Activated CD4-positive, alpha-beta T cell treated with anti-CD3 and anti-CD28 coated beads, Interleukin-2, amount 50 U/mL, for 4 hours (primary cell): Measurements from ENCODE around the gene NDUFB10.
A peak's percentile ranks its signal among the peaks of the same experiment; 100 is the strongest.

Experiments
- DNase-seq, 2 experiments: peaks; one replicate each; pipeline ENCODE4 v3.0.0-alpha.2; 2020

The NDUFB10 gene

GRCh38 chr16:1989209-1990100, 30.1 kb downstream of the NDUFB10 start, which contains the start of gene SYNGR3:
TSS of gene SYNGR3 (plus strand) at chr16:1989970. CDS start at chr16:1990103, 133 bp downstream.
- no peak for DNase-seq

GRCh38 chr16:1990101-1990350, 30.7 kb downstream of the NDUFB10 start:
- no peak for DNase-seq

GRCh38 chr16:1990351-1991134, 31.2 kb downstream of the NDUFB10 start:
- no peak for DNase-seq

- DNase-seq: peak; percentile 32 to 42
Observed at GRCh38 chr16:1991135-1991551, 31.8 kb downstream of the NDUFB10 start.

- DNase-seq: no peak
Observed at GRCh38 chr16:1991588-1991947, 32.2 kb downstream of the NDUFB10 start.

GRCh38 chr16:1991948-1992703, 32.8 kb downstream of the NDUFB10 start:
- peak; percentile 99 for DNase-seq

- no peak for DNase-seq
Observed at GRCh38 chr16:1992704-1993317, 33.5 kb downstream of the NDUFB10 start.

- no peak for DNase-seq
Observed at GRCh38 chr16:1993731-1994131, 34.4 kb downstream of the NDUFB10 start.

GRCh38 chr16:1997494-1998359, 38.4 kb downstream of the NDUFB10 start:
- DNase-seq: no peak

- no peak for DNase-seq
Observed at GRCh38 chr16:1998360-1998835, 39.1 kb downstream of the NDUFB10 start.

GRCh38 chr16:1998852-1999801, 39.8 kb downstream of the NDUFB10 start:
- no peak for DNase-seq

GRCh38 chr16:1999866-2000514, 40.7 kb downstream of the NDUFB10 start:
- DNase-seq: no peak

GRCh38 chr16:2001035-2001434, 41.7 kb downstream of the NDUFB10 start:
- DNase-seq: no peak

- DNase-seq: no peak
Observed at GRCh38 chr16:2001456-2002355, 42.4 kb downstream of the NDUFB10 start.

- DNase-seq: no peak
Observed at GRCh38 chr16:2002406-2003230, 43.3 kb downstream of the NDUFB10 start.

- no peak for DNase-seq
Observed at GRCh38 chr16:2003231-2003826, 44.0 kb downstream of the NDUFB10 start.

GRCh38 chr16:2003827-2004641, 44.7 kb downstream of the NDUFB10 start:
- peak; percentile 82 to 84 for DNase-seq
